K562 (cell line): Measurements from ENCODE around the gene ZER1. TPM values are rescaled to one million over a fixed set of nuclear protein-coding genes. Genes with fewer than 3 reads are reported as not detected.

ENCODE experiments used
- ATAC-seq: fragments of 200-7000 bp; cut with Tn5 transposase; 3 replicates; pipeline ENCODE4 v1.9.1; 2020; ENCODE audit warnings: moderate library complexity
- BruUV-seq: library from RNA; stranded (reverse); fragments of 400-500 nt; replicated peaks from 2 replicates; lab custom pipeline; 2021; lab: Mats Ljungman, UMichigan
- CTCF ChIA-PET: fragments of 300-600 bp; formaldehyde crosslinking; extraction: SDS; loops from one replicate; lab custom pipeline; 2021; ENCODE audit warnings: low intra/inter-chr PET ratio; lab: Yijun Ruan, JAX
- POLR2A ChIA-PET: fragments of 300-600, 350-650 bp; sonication (Branson Sonifier 250); formaldehyde crosslinking; extraction: SDS; loops from one replicate; lab custom pipeline; 2021; ENCODE audit warnings: antibody characterized with exemption, inconsistent platforms; lab: Yijun Ruan, JAX
- DNase-seq, 4 experiments: peaks; one replicate each; pipeline versions ENCODE4 v3.0.0 to v3.0.0-alpha.2; 2011 to 2018; ENCODE audit warnings: low spot score in 3 of 4, mixed read lengths in 3 of 4; ENCODE audit errors: extremely low read depth in 1 of 4
- FAIRE-seq: peaks from 2 replicates; lab custom pipeline; 2011; peaks lifted over from hg19 to GRCh38; lab: Jason Lieb, UNC
- H2AFZ ChIP-seq: 2 replicates; pipeline ENCODE4 v1.6.0; 2011; ENCODE audit warnings: low read depth, low read length, control low read depth, inconsistent platforms
- H3K27ac ChIP-seq: fragments of 200-600 bp; 3 replicates; pipeline ENCODE4 v1.8.0; 2011; ENCODE audit warnings: low read depth, mild to moderate bottlenecking, control low read depth, inconsistent platforms, low read length, moderate library complexity, mixed read lengths; ENCODE audit errors: extremely low read depth
- H3K27me3 ChIP-seq, 2 experiments: fragments of 300-600 bp in 1 of 2; 2 replicates in 1 of 2; 3 replicates in 1 of 2; pipeline versions ENCODE4 v1.6.0 to v1.8.0; 2011; ENCODE audit warnings: inconsistent platforms in 2 of 2, low read length in 2 of 2, mild to moderate bottlenecking in 1 of 2, mixed read lengths in 1 of 2, moderate library complexity in 1 of 2; ENCODE audit not compliant: control insufficient read depth in 2 of 2, insufficient read depth in 2 of 2
- H3K36me3 ChIP-seq: fragments of 300-600 bp; 3 replicates; pipeline ENCODE4 v1.8.0; 2011; ENCODE audit warnings: mild to moderate bottlenecking, low read length, inconsistent platforms; ENCODE audit not compliant: control insufficient read depth, insufficient read depth
- H3K4me1 ChIP-seq, 2 experiments: fragments of 200-600 bp in 1 of 2; replicated peaks in 1 of 2; 2 replicates in 1 of 2; 3 replicates in 1 of 2; pipeline versions ENCODE4 v1.5.1 to v1.8.0; 2011; ENCODE audit warnings: inconsistent platforms in 2 of 2, low read length in 2 of 2, mild to moderate bottlenecking in 1 of 2, mixed read lengths in 1 of 2, moderate library complexity in 1 of 2; ENCODE audit not compliant: control insufficient read depth in 2 of 2, insufficient read depth in 2 of 2
- H3K4me2 ChIP-seq: 2 replicates; pipeline ENCODE4 v1.6.1; 2011; ENCODE audit warnings: low read length, control low read depth, inconsistent platforms, mixed read lengths; ENCODE audit not compliant: insufficient read depth
- H3K4me3 ChIP-seq: fragments of 200-600 bp; sonication (generic), shearing (Covaris generic); 2 replicates; pipeline ENCODE4 v1.5.1; 2016; ENCODE audit warnings: control low read depth, inconsistent platforms
- H3K79me2 ChIP-seq: fragments of 200-600 bp; 3 replicates; pipeline ENCODE4 v1.8.0; 2011; ENCODE audit warnings: low read length, inconsistent platforms; ENCODE audit not compliant: control insufficient read depth, insufficient read depth
- H3K9ac ChIP-seq, 2 experiments: 2 replicates each; pipeline versions ENCODE4 v1.6.0 to v1.6.1; 2011; ENCODE audit warnings: low read depth in 2 of 2, low read length in 2 of 2, control low read depth in 1 of 2, inconsistent platforms in 1 of 2, mild to moderate bottlenecking in 1 of 2, mixed read lengths in 1 of 2; ENCODE audit not compliant: insufficient read depth in 1 of 2
- H3K9me1 ChIP-seq: one replicate; pipeline ENCODE4 v1.6.0; 2011; ENCODE audit warnings: inconsistent platforms, mild to moderate bottlenecking, low read length, moderate library complexity; ENCODE audit not compliant: control insufficient read depth, insufficient read depth
- H3K9me3 ChIP-seq: replicated peaks from 2 replicates; pipeline ENCODE4 v1.5.1; 2011; ENCODE audit warnings: low read depth, low read length, inconsistent platforms; ENCODE audit not compliant: control insufficient read depth, insufficient read depth
- H4K20me1 ChIP-seq: replicated peaks from 2 replicates; pipeline ENCODE4 v1.6.1; 2011; ENCODE audit warnings: low read length, inconsistent platforms, mixed read lengths; ENCODE audit not compliant: control insufficient read depth, insufficient read depth
- BDP1 ChIP-seq: IDR thresholded peaks from 3 replicates; pipeline ENCODE4 v1.6.1; 2011; ENCODE audit not compliant: insufficient read length, insufficient read depth
- DDX20 ChIP-seq: fragments of 450-650 bp; IDR thresholded peaks from 2 replicates; pipeline ENCODE4 v1.6.1; 2016; ENCODE audit warnings: missing genetic modification characterization, low read depth, mild to moderate bottlenecking, missing compliant biosample characterization, moderate library complexity
- HES1 ChIP-seq: fragments of 450-650 bp; IDR thresholded peaks from 2 replicates; pipeline ENCODE4 v1.6.1; 2016; ENCODE audit warnings: low read depth, mild to moderate bottlenecking, moderate library complexity
- IRF9 ChIP-seq: fragments of 450-650 bp; IDR thresholded peaks from 2 replicates; pipeline ENCODE4 v1.6.1; 2016; ENCODE audit warnings: missing biosample characterization, missing genetic modification characterization
- MLLT1 ChIP-seq, 2 experiments: fragments of 450-650 bp; IDR thresholded peaks; 2 replicates each; pipeline ENCODE4 v1.6.1; 2016
- MYNN ChIP-seq, 2 experiments: sonication (generic); formaldehyde crosslinking in 1 of 2; IDR thresholded peaks; 2 replicates each; pipeline versions ENCODE4 v1.5.0 to v1.6.1; 2016 to 2020; ENCODE audit warnings: antibody characterized with exemption in 1 of 2, missing genetic modification reagents in 1 of 2
- PURB ChIP-seq: sonication (generic); formaldehyde crosslinking; IDR thresholded peaks from 2 replicates; pipeline ENCODE4 v1.9.0; 2021; ENCODE audit warnings: low read depth, mild to moderate bottlenecking, missing genetic modification reagents
- RAD21 ChIP-seq, 2 experiments: fragments of 250-450 bp in 1 of 2; fragments of 450-650 bp in 1 of 2; sonication (Bioruptor Pico) in 1 of 2; formaldehyde crosslinking in 1 of 2; IDR thresholded peaks in 1 of 2; conservative IDR thresholded peaks in 1 of 2; 2 replicates each; pipeline versions ENCODE4 v1.4.0 to v1.8.0; 2020 to 2022; ENCODE audit warnings: mild to moderate bottlenecking in 2 of 2, moderate library complexity in 1 of 2
- STAT5A ChIP-seq: IDR thresholded peaks from 2 replicates; pipeline ENCODE4 v1.6.1; 2012; ENCODE audit warnings: low read length, inconsistent platforms, borderline replicate concordance
- USF2 ChIP-seq: sonication (generic); formaldehyde crosslinking; IDR thresholded peaks from 2 replicates; pipeline ENCODE4 v1.5.0; 2020; ENCODE audit warnings: missing genetic modification reagents
- ZC3H4 ChIP-seq: sonication (generic); formaldehyde crosslinking; IDR thresholded peaks from 2 replicates; pipeline ENCODE4 v1.9.0; 2021; ENCODE audit warnings: missing genetic modification reagents, borderline replicate concordance
- ZNF586 ChIP-seq: fragments of 450-650 bp; formaldehyde crosslinking; conservative IDR thresholded peaks from 2 replicates; pipeline ENCODE4 v1.4.0; 2020; ENCODE audit warnings: mild to moderate bottlenecking, moderate library complexity
- ZNF740 ChIP-seq, 3 experiments: fragments of 200-800 bp in 1 of 3; sonication (Bioruptor generic) in 1 of 3; sonication (generic) in 1 of 3; formaldehyde crosslinking in 1 of 3; IDR thresholded peaks; 2 replicates each; pipeline versions ENCODE4 v1.6.1 to v1.8.0; 2016 to 2022; ENCODE audit warnings: mild to moderate bottlenecking in 2 of 3, missing compliant biosample characterization in 2 of 3, missing genetic modification characterization in 2 of 3, missing genetic modification reagents in 1 of 3
- WGBS: fragments of 100-300 bp; shearing (Covaris generic); methylation state at CpG from one replicate; pipeline ENCODE4 v1.1.6; 2016; ENCODE audit warnings: low coverage, mixed read lengths; ENCODE audit not compliant: insufficient coverage; ENCODE audit errors: missing lambda C conversion rate; 5-methylcytosine and 5-hydroxymethylcytosine counted together
- in situ Hi-C: fragments of 300-500 bp; cut with MboI; formaldehyde crosslinking; loops from 4 replicates; pipeline ENCODE4 v1.15.0; 2018; ENCODE audit warnings: inconsistent platforms, mixed read lengths
- intact Hi-C: fragments of 100-400 bp; cut with micrococcal nuclease; formaldehyde crosslinking; loops from 2 replicates; pipeline ENCODE4 v1.14.2; 2022
- polyA plus RNA-seq, 8 experiments: library from polyadenylated mRNA; depleted of rRNA in 4 of 8; stranded (reverse) in 5 of 8; unstranded in 3 of 8; fragments of >200 nt; fragmentation: Nextera tagmentation in 2 of 8; fragmentation: Illumina TruSeq in 1 of 8; extraction: Ambion mirVana in 2 of 8; extraction: Trizol in 1 of 8; gene quantifications; 2 replicates each; pipeline versions ENCODE4 v1.2.1 to v1.2.3, GENCODE V29; 2011 to 2014; ENCODE audit warnings: inconsistent platforms in 1 of 8, missing spikeins in 1 of 8
- total RNA-seq, 7 experiments: library from RNA; depleted of rRNA in 6 of 7; stranded (reverse); fragments of >200 nt in 6 of 7; fragmentation: Illumina TruSeq in 2 of 7; extraction: Trizol in 2 of 7; gene quantifications; 2 replicates each; pipeline versions ENCODE4 v1.2.1 to v1.2.3, GENCODE V29; 2011 to 2021; ENCODE audit warnings: low replicate concordance in 1 of 7
- TF ChIP-seq, protein P1 (sequence below): fragments of 450-650 bp; IDR thresholded peaks from one replicate; pipeline ENCODE4 v1.6.1; 2018; ENCODE audit warnings: mild to moderate bottlenecking, moderate library complexity; ENCODE audit not compliant: partially characterized antibody

The ZER1 gene
- total and polyA plus RNA-seq, 9 of the 15 experiments (the other 6 are each of a cell fraction or from before 2014, with no cell fraction given) = 0.07 to 10.7 (median 6.2) TPM

DNA sequence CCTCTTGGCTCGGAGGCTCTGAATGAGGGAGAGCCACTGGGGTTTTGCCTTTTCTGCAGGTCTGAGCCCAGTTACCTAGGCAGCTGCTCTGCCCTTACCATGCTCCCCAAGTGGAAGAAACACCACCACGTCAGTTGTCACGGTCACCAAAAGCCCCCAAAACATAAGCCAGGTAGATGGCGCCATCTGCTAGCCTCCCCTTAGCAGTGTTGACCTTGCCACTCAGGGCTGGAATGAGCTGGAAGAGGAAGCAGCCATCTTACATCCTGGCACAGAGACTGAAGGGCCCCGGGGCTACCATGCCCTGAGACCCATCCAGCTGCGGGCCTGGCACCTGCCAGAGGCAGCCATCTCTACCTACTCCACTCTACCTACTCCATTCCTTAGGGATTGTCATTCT lies 7.4 kb downstream of the ZER1 start:
- H3K36me3 ChIP-seq = peaks cover 5% of the 10 kb centered on the region; the same call in 1 of the 3 replicates
- H4K20me1 ChIP-seq = no peaks in the 10 kb centered on the region
- no peaks in the 10 kb centered on the region for H3K27me3 ChIP-seq
- no TSS peak for BruUV-seq
- peak in 1 of 4 experiments; percentile 38 for DNase-seq
- peak; percentile 38; the same call in 2 of the 3 replicates for ATAC-seq
- peak overlapping the region in 1 of 2 experiments; percentile 15; a peak in 1 of 4 replicates for H3K9ac ChIP-seq
- peaks cover 3% of the 10 kb centered on the region for H3K9me1 ChIP-seq
- CTCF ChIA-PET = no interaction called here
- no peak overlapping the region for H2AFZ ChIP-seq
- WGBS = 57% methylated on average over 6 of the region's 6 CpGs
- in situ Hi-C loops = no loop called here
- H3K9me3 ChIP-seq = no peaks in the 10 kb centered on the region
- POLR2A ChIA-PET = interaction anchor here (1.3 kb wide), 1 partner anchor 19 kb away, joined by 3 read pairs; no protein-coding TSS in a partner anchor
- intact Hi-C loops = loop anchor here (5.0 kb wide), 1 partner anchor 53 kb away; the partner anchor contains the start of gene ENDOG
- H3K4me1 ChIP-seq = peaks cover 13% of the 10 kb centered on the region in 2 experiments; a peak in 4 of 5 replicates
- FAIRE-seq = no peak
- H3K4me2 ChIP-seq = no peak overlapping the region
- no peaks in the 10 kb centered on the region for H3K79me2 ChIP-seq
- H3K4me3 ChIP-seq = no peak overlapping the region
- H3K27ac ChIP-seq = no peak overlapping the region
- TF ChIP-seq MLLT1 (IDR thresholded peaks at IDR 0.05) (no peak), PURB (CRISPR knock-in tag) (no peak), USF2 (CRISPR knock-in tag) (no peak), HES1 (no peak), IRF9 (tag) (no peak), ZNF740 (CRISPR knock-in tag; IDR thresholded peaks at IDR 0.05) (no peak), ZNF740 (tag; IDR thresholded peaks at IDR 0.05) (no peak), MYNN (IDR thresholded peaks at IDR 0.05) (no peak), MYNN (CRISPR knock-in tag; IDR thresholded peaks at IDR 0.05) (no peak), ZC3H4 (CRISPR knock-in tag) (no peak), STAT5A (no peak), ZNF586 (no peak), DDX20 (tag) (no peak), BDP1 (no peak), RAD21 (CRISPR knock-in tag; conservative IDR thresholded peaks at IDR 0.05 in 1 of 2, IDR thresholded peaks at IDR 0.05 in 1 of 2) (peak in 1 of 2 experiments; percentile 43; a peak in 1 of 4 replicates)
- TF ChIP-seq, protein P1, sequence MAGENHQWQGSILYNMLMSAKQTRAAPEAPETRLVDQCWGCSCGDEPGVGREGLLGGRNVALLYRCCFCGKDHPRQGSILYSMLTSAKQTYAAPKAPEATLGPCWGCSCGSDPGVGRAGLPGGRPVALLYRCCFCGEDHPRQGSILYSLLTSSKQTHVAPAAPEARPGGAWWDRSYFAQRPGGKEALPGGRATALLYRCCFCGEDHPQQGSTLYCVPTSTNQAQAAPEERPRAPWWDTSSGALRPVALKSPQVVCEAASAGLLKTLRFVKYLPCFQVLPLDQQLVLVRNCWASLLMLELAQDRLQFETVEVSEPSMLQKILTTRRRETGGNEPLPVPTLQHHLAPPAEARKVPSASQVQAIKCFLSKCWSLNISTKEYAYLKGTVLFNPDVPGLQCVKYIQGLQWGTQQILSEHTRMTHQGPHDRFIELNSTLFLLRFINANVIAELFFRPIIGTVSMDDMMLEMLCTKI = no peak
